Ectodermal cell (in vitro differentiated cells): Measurements from ENCODE around the gene CIB4.

ENCODE experiments used
- H3K27ac ChIP-seq: 2 replicates; pipeline ENCODE4 v1.7.0; 2013; ENCODE audit warnings: mild to moderate bottlenecking, low read depth, low read length; ENCODE audit not compliant: insufficient read depth, poor library complexity, severe bottlenecking
- H3K27me3 ChIP-seq: 2 replicates; pipeline ENCODE4 v1.7.0; 2013; ENCODE audit warnings: mild to moderate bottlenecking, low read length; ENCODE audit not compliant: insufficient read depth, control insufficient read depth, poor library complexity, severe bottlenecking
- H3K36me3 ChIP-seq: one replicate; pipeline ENCODE4 v1.7.0; 2013; ENCODE audit warnings: low read length; ENCODE audit not compliant: control insufficient read depth, insufficient read depth
- H3K4me1 ChIP-seq: one replicate; pipeline ENCODE4 v1.7.0; 2013; ENCODE audit warnings: low read length; ENCODE audit not compliant: control insufficient read depth, insufficient read depth
- H3K4me3 ChIP-seq: 2 replicates; pipeline ENCODE4 v1.7.0; 2013; ENCODE audit warnings: low read depth, low read length, control low read depth; ENCODE audit not compliant: insufficient read depth
- H3K9me3 ChIP-seq: 2 replicates; pipeline ENCODE4 v1.7.0; 2013; ENCODE audit warnings: mild to moderate bottlenecking, low read length, moderate library complexity; ENCODE audit not compliant: control insufficient read depth
- WGBS, 2 experiments: methylation state at CpG; one replicate each; pipeline ENCODE4 v1.1.7; 2013; ENCODE audit warnings: missing lambda C conversion rate in 2 of 2; 5-methylcytosine and 5-hydroxymethylcytosine counted together

CIB4 gene

DNA sequence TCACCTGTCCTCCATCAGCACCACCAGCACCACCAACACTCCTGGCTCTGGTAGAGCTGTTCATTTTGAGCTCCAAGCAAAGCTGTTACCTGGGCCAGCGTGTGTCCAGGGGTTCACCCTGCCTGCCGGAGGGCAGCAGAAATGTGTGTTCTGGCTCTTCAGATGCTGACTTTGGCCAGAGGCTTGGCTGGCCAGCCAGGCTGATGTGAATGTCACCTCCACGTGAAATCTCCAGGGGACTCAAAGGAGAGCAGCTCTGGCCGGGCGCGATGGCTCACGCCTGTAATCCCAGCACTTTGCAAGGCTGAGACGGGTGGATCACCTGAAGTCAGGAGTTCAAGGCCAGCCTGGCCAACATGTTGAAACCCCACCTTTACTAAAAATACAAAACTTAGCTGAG lies 33.5 kb downstream of the CIB4 start:
- peaks cover 29% of the 10 kb centered on the region for H3K4me1 ChIP-seq
- no peaks in the 10 kb centered on the region for H3K36me3 ChIP-seq
- H3K4me3 ChIP-seq, result no peak overlapping the region
- H3K27me3 ChIP-seq, result no peaks in the 10 kb centered on the region
- H3K9me3 ChIP-seq, result no peaks in the 10 kb centered on the region
- WGBS, 2 experiments, result 90 to 91% methylated on average over 8 of the region's 8 CpGs
- H3K27ac ChIP-seq, result no peak overlapping the region

DNA sequence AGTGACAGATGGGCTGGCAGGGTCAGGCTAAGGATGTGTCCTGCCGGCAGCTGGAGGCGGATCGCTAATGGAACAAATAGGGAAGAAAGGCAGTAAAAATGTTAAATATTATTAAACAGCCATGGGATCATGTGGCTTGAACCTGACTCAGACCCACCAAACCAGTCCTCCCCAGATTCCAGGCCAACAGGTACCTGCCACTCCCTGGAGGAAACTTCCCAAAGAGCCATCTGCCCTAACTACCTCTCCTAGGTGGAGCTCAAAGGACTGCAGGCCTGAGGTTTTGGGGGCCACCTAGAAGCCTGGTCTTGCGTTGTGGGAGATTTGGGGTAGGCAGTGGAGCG lies 34.3 kb downstream of the CIB4 start:
- WGBS, 2 experiments, result 87 to 89% methylated on average over 4 to 5 of the region's 5 CpGs
- Histone ChIP-seq H3K4me1 (peaks cover 20% of the 10 kb centered on the region), H3K27me3 (no peaks in the 10 kb centered on the region), H3K4me3 (no peak overlapping the region), H3K9me3 (no peaks in the 10 kb centered on the region), H3K27ac (no peak overlapping the region), H3K36me3 (no peaks in the 10 kb centered on the region)

DNA sequence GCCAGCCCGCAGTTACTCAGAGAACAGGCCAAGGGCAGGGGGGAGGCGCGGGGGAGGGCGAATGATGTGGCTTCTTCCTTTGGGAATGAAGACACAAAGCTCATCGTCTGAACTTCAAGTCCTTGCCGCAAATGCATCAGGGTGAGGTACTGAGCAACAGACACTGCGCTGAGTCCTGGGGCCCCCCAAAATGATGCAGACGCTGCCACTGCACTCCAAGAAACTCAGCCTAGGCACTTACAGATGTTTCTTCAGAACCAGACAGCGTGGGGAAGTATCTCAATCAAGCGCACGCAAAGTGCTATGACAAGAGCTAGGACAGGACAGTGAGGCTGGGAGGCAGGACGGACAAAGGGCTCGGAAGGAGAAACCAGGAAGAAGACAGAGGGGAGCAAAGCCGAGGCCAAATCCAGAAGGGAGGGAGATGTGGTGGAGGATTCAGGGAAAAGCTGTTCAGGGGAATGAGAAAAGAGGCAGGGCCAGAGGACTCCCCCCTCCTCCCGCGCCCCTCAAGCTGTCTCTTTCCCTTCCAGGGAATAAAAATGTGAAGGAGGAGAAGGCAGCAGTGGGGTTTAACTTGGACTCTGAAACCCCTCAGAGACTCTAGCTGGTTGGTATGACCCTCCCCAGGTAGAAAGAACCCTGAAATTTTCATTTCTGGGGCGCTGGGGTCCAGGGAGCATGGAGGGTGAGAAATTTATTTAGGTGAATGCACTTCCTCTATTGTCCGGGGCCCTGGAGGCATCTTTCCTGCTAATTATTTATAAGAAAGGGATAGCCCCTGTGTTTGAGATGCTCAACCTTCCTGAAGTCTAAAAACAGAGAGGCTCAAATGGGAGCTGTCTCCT lies 34.9 kb downstream of the CIB4 start:
- Histone ChIP-seq H3K9me3 (no peaks in the 10 kb centered on the region), H3K27me3 (no peaks in the 10 kb centered on the region), H3K4me3 (no peak overlapping the region), H3K27ac (no peak overlapping the region), H3K36me3 (no peaks in the 10 kb centered on the region), H3K4me1 (peaks cover 20% of the 10 kb centered on the region)
- 84 to 85% methylated on average over 18 of the region's 18 CpGs for WGBS, 2 experiments

DNA sequence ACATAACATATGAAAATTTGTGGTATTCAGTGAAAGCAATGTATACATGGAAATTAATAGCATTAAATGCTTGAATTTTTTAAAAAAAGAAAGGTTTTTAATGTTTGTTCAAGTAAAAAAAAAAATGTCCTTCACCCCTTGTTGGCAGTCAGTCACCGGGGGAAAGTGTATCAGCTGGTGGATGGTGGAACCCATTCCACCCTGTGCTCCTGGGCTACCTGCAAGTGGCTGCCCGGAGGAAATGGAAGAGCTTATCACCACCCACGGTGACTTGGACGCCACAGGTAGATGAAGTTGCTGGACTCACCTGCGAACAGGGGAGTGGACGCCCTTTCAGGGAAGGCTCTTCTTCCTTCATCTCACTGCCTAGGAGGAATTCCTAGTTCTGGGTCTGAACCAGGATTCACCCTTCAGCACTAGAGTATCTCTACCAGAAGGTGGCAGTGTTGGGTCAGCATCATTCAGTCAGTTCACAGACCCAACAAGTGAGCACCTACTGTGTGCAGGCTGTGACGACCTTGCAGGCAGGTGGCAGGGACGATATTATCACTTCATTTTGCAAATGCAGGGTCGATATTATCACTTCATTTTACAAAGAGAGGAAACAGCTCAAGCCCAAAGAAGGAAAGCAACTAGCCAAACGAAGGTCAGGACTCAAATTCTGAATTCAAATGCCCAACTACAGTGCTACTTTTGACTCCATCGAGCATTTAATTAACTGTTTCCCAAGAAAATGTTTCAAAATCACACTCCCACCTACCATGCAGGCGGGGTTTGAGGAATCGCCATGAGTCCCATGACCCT lies 35.8 kb downstream of the CIB4 start:
- Histone ChIP-seq H3K36me3 (no peaks in the 10 kb centered on the region), H3K27ac (no peak overlapping the region), H3K4me3 (no peak overlapping the region), H3K27me3 (no peaks in the 10 kb centered on the region), H3K4me1 (peaks cover 16% of the 10 kb centered on the region), H3K9me3 (no peaks in the 10 kb centered on the region)
- 42 to 46% methylated on average over 13 of the region's 13 CpGs for WGBS, 2 experiments

DNA sequence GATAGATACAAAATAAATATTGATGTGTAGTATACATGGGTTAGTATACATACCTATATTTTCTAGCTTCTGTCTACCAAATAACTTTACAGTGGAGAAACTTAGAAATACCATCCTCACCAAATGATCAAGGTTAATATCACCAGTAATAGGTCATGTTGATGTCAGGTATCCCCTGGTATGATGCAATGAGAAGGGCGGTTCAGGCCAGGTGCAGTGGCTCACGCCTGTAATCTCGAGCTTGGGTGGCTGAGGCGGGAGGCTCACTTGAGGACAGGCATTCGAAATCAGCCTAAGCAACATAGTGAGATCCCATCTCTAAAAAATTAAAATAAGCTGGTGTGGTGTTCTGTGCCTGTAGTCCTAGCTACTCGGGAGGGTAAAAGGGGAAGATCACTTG lies 38.6 kb downstream of the CIB4 start:
- Histone ChIP-seq H3K36me3 (no peaks in the 10 kb centered on the region), H3K27ac (no peak overlapping the region), H3K4me3 (no peak overlapping the region), H3K27me3 (no peaks in the 10 kb centered on the region), H3K9me3 (no peaks in the 10 kb centered on the region), H3K4me1 (peaks cover 12% of the 10 kb centered on the region)
- 90 to 94% methylated on average over 6 of the region's 6 CpGs for WGBS, 2 experiments

DNA sequence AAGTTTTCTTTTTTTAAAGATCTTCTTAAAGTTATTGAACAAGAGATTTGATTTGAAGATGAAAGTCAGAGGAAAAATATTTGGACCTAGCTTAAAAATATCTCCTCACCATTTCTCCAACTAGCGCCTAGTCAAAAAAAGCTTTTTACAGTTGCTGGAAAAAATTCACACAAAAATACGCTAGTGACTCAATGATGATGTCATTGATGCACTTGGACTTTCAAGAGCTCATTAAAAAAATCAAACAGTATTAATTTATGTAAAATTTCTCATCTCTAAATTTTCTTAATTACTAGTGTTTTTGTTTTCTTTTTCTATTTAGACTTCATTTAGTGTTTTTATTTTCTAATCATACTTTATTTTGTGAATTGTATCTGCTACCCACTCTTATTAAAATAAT lies 41.8 kb downstream of the CIB4 start:
- H3K27me3 ChIP-seq, result no peaks in the 10 kb centered on the region

DNA sequence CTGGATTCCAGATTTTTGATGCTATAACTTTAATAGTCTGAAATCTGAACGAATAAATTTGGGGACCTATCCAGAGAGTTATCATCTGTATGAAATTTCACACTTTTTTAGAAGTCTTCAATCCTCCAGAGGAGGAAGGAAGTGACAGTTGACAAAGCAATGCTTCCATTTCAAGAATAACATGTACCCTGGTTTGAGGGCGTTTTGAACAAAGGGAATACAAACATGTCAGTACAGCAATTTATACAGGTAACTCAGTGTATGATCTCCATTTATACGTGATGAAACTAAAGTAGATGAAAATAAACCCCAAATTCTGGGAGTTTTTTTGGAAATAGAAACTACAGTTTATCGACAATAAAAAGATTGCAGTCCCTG lies 42.2 kb downstream of the CIB4 start:
- WGBS, 2 experiments, result 89 to 90% methylated on average over 4 of the region's 4 CpGs
- Histone ChIP-seq H3K4me1 (peaks cover 7% of the 10 kb centered on the region), H3K4me3 (no peak overlapping the region), H3K27me3 (no peaks in the 10 kb centered on the region), H3K9me3 (no peaks in the 10 kb centered on the region), H3K27ac (peak overlapping the region; percentile 17), H3K36me3 (no peaks in the 10 kb centered on the region)

More for the DNA sequence above, 41.8 kb downstream of the CIB4 start:
- Histone ChIP-seq H3K9me3 (no peaks in the 10 kb centered on the region), H3K36me3 (no peaks in the 10 kb centered on the region), H3K4me1 (peaks cover 7% of the 10 kb centered on the region), H3K4me3 (no peak overlapping the region), H3K27ac (no peak overlapping the region)
- 87 to 96% methylated on average over 2 of the region's 2 CpGs for WGBS, 2 experiments

DNA sequence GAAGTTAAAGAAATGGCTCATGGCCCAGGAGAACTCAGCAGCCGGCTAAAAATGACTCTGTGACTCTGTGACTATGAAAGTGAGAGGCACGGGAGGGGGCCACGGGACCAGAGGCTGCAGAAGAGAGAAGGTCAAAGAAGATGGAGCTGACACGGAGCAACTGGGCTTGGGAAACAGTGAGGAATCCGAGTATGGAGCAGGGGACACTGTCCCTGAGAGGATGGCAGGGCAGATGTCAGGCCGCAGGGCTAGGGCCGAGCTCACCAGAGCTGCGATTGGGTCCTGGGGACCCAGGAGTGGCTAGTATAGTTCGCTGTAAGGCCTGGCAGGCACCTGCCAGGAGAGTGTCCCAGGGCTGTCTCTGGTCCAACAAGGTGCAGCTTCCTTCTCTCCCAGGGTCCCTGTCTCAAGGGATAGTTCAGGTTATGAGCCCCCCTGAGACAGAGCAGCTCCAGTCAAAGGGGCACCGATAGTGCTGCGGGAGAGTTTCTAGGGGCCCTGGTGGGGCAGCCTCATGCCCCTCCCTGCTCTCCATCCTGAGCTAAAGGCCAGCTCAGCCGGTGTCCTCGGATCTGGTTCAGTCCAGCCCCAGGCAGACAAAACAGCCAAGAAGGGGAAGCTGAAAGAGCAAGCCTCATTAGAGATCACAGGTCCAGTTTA lies 42.7 kb downstream of the CIB4 start:
- Histone ChIP-seq H3K27me3 (no peaks in the 10 kb centered on the region), H3K4me3 (no peak overlapping the region), H3K9me3 (no peaks in the 10 kb centered on the region), H3K36me3 (no peaks in the 10 kb centered on the region), H3K27ac (peak overlapping the region; percentile 17), H3K4me1 (peaks cover 7% of the 10 kb centered on the region)
- 68 to 71% methylated on average over 13 of the region's 13 CpGs for WGBS, 2 experiments

DNA sequence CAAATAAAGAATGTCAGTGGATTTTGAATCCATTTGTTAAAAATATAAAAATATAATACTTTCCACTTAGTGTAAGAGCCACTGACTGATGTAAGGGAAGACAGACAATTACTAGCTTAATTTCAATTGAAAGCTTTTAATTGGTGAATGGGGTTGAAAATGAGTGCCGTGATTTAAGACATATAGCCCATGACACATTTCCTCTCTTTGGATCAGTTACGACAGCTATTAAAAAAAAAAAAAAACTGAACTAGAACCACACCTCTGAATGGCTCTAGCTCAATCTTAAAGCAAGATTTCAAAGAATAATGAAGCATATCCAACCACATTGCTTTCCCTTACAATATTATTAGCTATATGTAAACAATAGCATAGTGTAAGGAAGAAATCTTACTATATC lies 44.0 kb downstream of the CIB4 start:
- 100% methylated on average over 2 of the region's 2 CpGs for WGBS, 2 experiments
- H3K27ac ChIP-seq, result no peak overlapping the region
- no peaks in the 10 kb centered on the region for H3K9me3 ChIP-seq
- H3K4me3 ChIP-seq, result no peak overlapping the region
- H3K36me3 ChIP-seq, result no peaks in the 10 kb centered on the region
- H3K4me1 ChIP-seq, result peaks cover 7% of the 10 kb centered on the region
- H3K27me3 ChIP-seq, result no peaks in the 10 kb centered on the region

DNA sequence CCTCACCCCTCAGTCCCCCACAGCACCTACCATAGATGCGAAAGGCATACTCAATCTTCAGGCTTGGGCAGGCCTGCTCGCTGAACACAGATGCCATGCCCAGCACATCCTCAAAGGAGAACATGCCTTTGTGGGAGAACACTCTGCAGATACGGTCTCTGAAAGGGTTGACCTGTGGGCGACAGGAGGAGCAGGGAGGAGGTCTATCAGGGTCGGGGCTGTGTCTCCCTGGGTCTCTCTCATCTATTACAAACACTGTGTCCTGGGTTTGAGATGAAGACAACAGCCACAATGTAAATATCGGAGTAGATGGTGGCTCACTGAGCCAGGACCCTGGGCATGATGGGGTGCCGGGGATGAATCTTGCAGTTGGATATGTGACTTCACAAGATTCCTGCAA lies 46.0 kb downstream of the CIB4 start:
- no peaks in the 10 kb centered on the region for H3K27me3 ChIP-seq
- H3K4me1 ChIP-seq, result peaks cover 14% of the 10 kb centered on the region
- H3K27ac ChIP-seq, result no peak overlapping the region
- H3K36me3 ChIP-seq, result no peaks in the 10 kb centered on the region
- no peak overlapping the region for H3K4me3 ChIP-seq
- WGBS, 2 experiments, result 87 to 88% methylated on average over 7 of the region's 7 CpGs
- H3K9me3 ChIP-seq, result no peaks in the 10 kb centered on the region
